RPMI7951 (cell line): ENCODE results near the gene LYZ. TPM values are rescaled to one million over a fixed set of nuclear protein-coding genes. Genes with fewer than 3 reads are reported as not detected.
"Not testable (repeated sequence)": the region's sequence is repeated elsewhere in the genome, so short reads cannot be mapped to it uniquely, and the experiment has no call there.

ENCODE experiments used
- DNase-seq: peaks from one replicate; pipeline ENCODE4 v3.0.0-alpha.2; 2012; ENCODE audit warnings: low read depth
- total RNA-seq: library from RNA; depleted of rRNA; stranded (reverse); fragments of >200 nt; shearing (Covaris generic); gene quantifications from 2 replicates; pipeline ENCODE4 v1.2.3, GENCODE V29; 2014; rRNA removed

The LYZ gene
- total RNA-seq = 0.10 and 0.72 TPM in 2 replicates

DNA sequence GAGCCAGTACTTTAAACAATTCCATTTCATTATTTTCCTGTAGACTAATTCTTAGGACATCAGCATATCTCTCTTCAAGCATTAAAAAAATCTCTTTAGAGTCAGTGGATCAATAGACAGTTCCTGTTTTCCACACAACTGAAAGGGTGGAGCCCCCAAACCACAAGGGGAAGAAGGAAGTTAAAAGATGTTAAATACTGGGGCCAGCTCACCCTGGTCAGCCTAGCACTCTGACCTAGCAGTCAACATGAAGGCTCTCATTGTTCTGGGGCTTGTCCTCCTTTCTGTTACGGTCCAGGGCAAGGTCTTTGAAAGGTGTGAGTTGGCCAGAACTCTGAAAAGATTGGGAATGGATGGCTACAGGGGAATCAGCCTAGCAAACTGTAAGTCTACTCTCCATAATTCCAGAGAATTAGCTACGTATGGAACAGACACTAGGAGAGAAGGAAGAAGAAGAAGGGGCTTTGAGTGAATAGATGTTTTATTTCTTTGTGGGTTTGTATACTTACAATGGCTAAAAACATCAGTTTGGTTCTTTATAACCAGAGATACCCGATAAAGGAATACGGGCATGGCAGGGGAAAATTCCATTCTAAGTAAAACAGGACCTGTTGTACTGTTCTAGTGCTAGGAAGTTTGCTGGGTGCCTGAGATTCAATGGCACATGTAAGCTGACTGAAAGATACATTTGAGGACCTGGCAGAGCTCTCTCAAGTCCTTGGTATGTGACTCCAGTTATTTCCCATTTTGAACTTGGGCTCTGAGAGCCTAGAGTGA, at the start of gene LYZ:
Gene LYZ, plus strand, starts transcription at position 220 of the 777 bp plus-strand sequence. Its CDS starts 28 bp downstream, at position 248.
- DNase-seq = no peak

DNA sequence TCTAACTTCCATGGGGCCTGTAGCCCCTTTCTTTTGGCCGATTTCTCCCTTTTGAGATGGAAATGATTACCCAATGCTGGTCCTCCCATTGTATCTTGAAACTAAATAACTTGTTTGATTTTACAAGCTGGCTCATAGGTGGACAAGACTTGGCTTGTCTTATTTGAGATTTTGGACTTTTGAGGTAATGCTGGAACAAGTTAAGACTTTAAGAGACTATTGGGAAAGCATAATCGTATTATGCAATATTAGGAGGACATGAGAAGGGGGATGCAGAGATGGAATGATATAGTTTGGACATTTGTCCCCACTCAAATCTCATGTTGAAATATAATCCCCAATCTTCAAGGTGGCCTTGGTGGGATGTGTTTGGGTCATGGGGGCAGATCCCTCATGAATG, 49.2 kb upstream of the LYZ start:
- no peak for DNase-seq

DNA sequence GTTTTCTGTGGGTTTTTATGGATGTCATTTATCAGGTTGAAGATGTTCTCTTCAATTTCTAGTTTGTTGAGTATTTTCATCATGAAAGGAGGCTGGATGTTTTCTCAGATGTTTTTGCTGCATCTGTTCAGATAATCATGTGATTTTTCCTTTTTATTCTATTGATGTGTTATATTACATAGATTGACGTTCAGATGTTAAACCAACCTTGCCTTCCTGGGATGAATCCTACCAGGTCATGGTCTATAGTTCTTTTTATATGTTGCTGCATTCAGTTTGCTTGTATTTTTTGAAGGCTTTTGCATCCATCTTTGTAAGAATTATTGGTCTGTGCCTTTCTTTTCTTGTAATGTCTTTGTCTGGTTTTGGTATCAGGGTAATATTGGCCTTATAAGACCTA, 43.9 kb upstream of the LYZ start:
- DNase-seq = no peak

DNA sequence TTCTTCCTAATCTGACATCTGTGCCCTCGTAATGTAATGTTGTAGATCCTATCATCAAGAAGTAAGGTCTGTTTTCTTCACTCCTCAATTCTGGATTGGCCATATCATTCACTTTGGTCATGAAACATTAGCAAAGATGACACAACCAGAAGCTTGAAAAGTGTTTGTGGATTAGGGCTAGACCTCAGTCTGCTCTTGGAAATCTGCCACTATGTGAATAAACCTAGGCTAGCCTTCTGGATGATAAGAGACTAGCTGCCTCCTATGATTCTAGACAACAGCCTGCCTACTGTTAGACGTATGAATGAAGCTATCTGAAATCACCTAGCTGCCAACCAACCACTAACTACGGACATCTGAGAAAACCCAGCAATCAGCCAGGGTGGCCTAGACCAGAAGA, 38.7 kb upstream of the LYZ start:
- no peak for DNase-seq

DNA sequence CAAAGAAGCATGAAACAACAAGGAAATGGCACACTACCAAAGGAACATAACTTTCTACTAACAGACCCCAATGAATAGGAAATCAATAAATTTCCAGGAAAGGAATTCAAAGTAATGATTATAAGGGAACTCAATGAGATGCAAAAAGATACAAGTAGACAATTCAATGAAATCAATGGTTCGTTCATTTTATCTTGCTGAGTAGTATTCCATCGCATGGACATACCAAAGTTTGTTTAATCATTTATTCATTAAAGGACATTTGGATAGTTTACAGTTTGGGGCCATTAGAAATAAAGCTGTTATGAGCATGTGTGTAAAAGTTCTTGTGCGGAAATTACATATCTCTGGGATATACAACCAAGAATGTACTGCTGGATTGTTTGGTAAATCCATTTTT, 35.0 kb upstream of the LYZ start:
- no peak for DNase-seq

GRCh38 chr12:69316784-69317183, 31.4 kb upstream of the LYZ start:
- DNase-seq = not testable (repeated sequence)

GRCh38 chr12:69317233-69317632, 30.9 kb upstream of the LYZ start:
- DNase-seq = not testable (repeated sequence)

GRCh38 chr12:69318225-69318624, 30.0 kb upstream of the LYZ start:
- no peak for DNase-seq

GRCh38 chr12:69321351-69321750, 26.8 kb upstream of the LYZ start:
- DNase-seq = no peak

GRCh38 chr12:69324797-69325466, 23.2 kb upstream of the LYZ start:
- DNase-seq = no peak

DNA sequence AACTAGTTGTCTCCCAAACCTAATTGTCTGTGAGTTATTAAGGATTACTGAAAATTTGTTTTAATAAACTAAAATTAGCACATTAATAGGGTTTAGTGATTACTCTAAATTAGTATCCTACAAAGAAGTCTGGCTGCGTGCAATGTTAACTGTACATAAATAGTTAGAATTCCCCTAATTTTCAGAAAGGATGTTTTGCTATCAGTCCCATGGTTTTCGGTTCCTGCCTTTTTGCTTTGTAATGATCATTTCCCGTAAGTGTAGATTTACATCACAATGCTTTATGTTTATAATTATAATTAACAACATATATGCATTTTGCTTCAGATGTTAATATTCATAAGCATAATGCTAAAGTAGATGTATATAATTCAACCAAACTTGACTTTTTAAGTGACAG, 19.8 kb upstream of the LYZ start:
- DNase-seq = no peak

DNA sequence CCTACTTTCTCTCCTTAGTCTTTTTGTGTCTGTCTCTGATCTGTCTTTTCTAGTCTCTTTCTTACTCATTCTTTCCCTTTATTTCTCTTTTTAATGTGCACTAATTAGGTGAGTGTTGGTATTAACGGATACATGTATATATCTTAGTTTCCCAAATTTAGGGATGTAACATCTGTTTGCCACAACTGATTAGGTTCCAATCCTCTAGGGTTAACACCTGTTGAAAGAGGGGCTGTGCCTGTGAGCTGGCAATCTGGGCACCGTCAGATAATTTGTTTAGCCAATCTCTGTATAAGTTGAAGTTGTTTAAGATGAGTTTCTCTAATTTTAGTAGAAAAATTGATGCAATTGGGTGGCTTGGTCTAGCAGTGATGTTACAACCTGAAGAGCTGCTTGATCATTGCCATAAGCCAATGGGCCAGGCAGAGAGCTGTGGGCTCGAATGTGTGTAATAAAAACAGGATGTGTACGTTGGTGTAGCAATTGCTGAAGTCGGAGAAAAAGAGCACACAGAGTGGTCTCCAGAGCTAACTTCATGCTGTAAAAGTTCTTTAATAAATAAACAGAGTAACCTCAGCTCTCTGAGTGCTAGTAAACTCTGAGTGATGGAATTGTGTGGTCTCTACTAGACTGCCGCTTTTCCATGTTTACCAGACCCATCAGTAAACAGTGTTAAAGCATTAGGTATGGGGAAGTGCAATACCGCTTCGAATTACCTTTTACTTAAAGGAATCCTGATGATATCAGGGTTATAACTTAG, 18.3 kb upstream of the LYZ start:
- DNase-seq = no peak

DNA sequence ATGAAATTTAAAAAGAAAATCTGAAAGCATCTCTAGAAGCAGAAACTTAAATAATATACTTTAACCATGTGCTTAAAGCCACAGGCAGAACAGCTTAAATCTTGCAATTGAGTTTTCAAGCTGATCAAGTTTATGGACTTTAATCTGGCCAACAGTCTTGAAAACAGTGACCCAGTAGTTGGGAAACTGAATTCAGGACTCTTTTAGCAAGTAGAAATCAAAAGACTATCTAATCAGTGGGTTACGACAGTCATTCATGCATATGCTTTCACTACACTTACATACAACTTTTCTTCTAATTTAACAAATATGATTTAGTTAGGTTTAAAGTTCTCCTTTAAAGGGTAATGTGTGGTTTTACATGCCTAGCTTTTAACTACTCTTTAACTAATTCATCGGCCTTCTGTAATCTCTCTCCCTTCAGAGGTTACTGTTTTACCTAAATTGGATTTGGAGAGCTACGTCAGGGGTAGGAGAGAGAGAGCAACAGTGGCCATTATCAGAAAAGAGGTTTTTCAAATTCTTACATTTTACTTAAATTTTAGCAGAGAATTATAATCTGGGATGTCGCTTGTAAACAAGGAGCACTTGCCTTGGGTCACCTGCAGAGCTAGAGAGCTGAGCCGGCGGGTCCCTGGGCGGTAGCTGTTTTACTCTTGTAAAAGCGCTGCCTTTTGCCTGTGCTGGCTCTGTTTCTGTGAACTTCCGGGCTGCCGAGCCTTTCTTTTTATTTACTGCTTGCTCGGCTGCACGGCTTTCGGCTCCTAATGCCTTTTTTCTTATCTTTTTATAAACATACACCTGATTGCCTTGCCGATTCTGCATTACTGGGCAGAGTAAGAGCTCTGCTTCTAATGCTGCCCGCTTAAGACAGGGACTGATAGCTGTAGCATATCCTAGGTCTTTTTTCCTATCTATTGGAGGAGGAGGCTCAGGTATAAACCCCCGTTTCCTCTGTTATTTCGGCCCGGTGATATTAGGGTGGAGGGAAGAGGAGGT, 17.4 kb upstream of the LYZ start:
- DNase-seq = no peak

GRCh38 chr12:69331519-69331908, 16.7 kb upstream of the LYZ start:
- no peak for DNase-seq

DNA sequence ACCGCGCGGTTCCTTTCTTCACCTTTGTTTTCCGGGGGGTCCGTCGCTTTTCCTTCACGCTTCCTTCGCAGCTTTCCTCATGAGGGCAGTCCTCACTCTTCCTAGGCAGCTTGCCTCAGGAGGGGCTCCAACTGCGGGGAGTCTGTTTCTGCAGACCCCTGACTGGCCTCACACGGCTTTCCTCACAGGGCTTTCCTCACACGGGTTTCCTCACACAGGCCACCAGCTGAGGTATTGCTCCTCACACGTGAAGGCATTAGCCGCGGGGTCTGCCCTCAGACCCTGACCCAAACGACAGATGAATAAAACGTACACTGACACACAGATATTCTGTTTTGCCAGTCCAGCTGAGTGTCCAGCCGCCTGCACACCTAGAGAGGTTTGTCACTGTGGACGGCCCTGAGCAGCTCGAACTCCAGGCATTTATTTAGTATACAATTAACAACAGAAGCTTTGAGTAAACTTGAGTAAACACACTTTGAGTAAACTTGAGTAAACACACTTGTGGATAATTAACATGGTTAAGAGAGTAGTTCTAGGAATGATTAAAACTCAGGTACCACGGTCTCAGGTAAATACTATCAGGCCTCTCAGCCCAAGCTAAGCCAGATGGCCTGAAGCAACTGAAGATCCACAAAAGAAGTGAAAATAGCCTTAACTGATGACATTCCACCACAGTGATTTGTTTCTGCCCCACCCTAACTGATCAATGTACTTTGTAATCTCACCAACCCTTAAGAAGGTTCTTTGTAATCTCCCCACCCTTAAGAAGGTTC, 16.1 kb upstream of the LYZ start:
- DNase-seq = no peak

DNA sequence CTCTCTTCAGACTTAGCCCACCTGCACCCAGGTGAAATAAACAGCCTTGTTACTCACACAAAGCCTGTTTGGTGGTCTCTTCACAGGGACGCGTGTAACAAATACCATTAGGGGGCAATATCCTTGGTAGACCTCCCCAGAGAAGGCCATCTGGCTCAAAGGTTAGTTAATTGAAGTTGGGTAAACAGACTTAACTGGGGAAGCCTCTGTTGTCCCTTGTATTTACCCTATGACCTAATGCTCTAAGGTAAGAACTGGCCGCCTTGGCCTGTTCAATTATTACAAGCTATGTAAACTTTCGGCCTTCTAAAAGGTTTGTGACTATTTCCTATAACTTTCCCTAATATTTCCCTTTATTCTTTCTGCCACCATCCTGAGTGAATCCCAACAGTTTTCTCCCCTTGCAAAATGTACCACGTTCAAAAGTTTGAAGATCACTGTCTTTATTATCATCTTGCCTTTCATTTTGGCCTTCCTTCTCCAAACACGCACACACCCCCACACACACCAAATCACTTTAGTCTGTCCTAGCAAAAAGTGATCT, 15.3 kb upstream of the LYZ start:
- no peak for DNase-seq

DNA sequence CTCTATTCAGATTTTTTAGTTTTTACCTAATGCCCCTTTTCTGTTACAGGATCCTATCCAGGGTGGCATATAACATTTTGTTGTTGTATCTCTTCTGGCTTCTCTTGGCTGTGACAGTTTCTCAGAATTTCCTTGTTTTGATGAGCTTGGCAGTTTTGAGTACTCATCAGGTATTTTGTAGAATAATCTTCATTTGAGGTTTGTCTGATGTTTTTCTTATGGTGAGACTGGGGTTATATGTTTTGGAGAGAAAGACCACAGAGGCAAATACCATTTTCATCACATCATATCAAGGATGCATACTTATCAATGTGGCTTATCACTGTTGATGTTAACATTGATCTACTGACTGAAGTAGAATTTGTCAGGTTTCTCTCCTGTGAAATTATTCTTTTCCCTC, 14.0 kb upstream of the LYZ start:
- DNase-seq = no peak

- no peak for DNase-seq
Observed at GRCh38 chr12:69337311-69338090, 10.7 kb upstream of the LYZ start.

- DNase-seq = no peak
Observed at GRCh38 chr12:69338120-69338859, 9.9 kb upstream of the LYZ start.
